ENCODE results near the gene RASAL2.

- TF ChIP-seq CTCF (IDR thresholded peaks at IDR 0.05 in 8 of 11, conservative IDR thresholded peaks at IDR 0.05 in 3 of 11) (peak in 1 of 11 experiments; percentile 5), POLR2AphosphoS5 (IDR thresholded peaks at IDR 0.05) (no peak)
These were observed 410.4 kb downstream of the RASAL2 start for GRCh38 chr1:178504286-178504685.

Data from spleen (tissue), 7 donors.